ENCODE results near the gene ORC4.
A peak's percentile ranks its signal among the peaks of the same experiment; 100 is the strongest.

Gene ORC4

GRCh38 chr2:147939313-147939712 is 81.2 kb downstream of the ORC4 start:
- Histone ChIP-seq H3K9me3 (no peaks in the 10 kb centered on the region), H3K4me3 (no peak overlapping the region), H3K27me3 (ENCODE audit: low read depth) (no peaks in the 10 kb centered on the region), H3K36me3 (replicated peaks) (peaks cover 44% of the 10 kb centered on the region), H3K4me1 (no peaks in the 10 kb centered on the region)
- in situ Hi-C loops (cut with MboI; ENCODE audit: low sequenced_read_pairs) = no loop called here
- DNase-seq (ENCODE audit: low spot score in 2 of 2) = no peak

- in situ Hi-C loops (cut with MboI; ENCODE audit: low sequenced_read_pairs) = no loop called here
- H3K36me3 ChIP-seq (replicated peaks) = peaks cover 44% of the 10 kb centered on the region
- peak in 1 of 2 experiments; percentile 49 for DNase-seq (ENCODE audit: low spot score in 2 of 2)
Measured at GRCh38 chr2:147937744-147938349, 82.7 kb downstream of the ORC4 start.

GRCh38 chr2:147934881-147935620 is 85.5 kb downstream of the ORC4 start:
- H3K4me3 ChIP-seq = no peak overlapping the region
- no peaks in the 10 kb centered on the region for H3K9me3 ChIP-seq
- H3K36me3 ChIP-seq (replicated peaks) = peaks cover 37% of the 10 kb centered on the region
- no peak for DNase-seq (ENCODE audit: low spot score in 2 of 2)
- no peaks in the 10 kb centered on the region for H3K4me1 ChIP-seq
- in situ Hi-C loops (cut with MboI; ENCODE audit: low sequenced_read_pairs) = no loop called here
- no peaks in the 10 kb centered on the region for H3K27me3 ChIP-seq (ENCODE audit: low read depth)

More at GRCh38 chr2:147937744-147938349, 82.7 kb downstream of the ORC4 start:
- Histone ChIP-seq H3K4me1 (no peaks in the 10 kb centered on the region), H3K27me3 (ENCODE audit: low read depth) (no peaks in the 10 kb centered on the region), H3K4me3 (no peak overlapping the region), H3K9me3 (no peaks in the 10 kb centered on the region)

- Histone ChIP-seq H3K9me3 (no peaks in the 10 kb centered on the region), H3K4me3 (no peak overlapping the region), H3K36me3 (replicated peaks) (peaks cover 37% of the 10 kb centered on the region), H3K4me1 (no peaks in the 10 kb centered on the region), H3K27me3 (ENCODE audit: low read depth) (no peaks in the 10 kb centered on the region)
- in situ Hi-C loops (cut with MboI; ENCODE audit: low sequenced_read_pairs) = no loop called here
- no peak for DNase-seq (ENCODE audit: low spot score in 2 of 2)
Measured at GRCh38 chr2:147933931-147934330, 86.6 kb downstream of the ORC4 start.

- H3K4me3 ChIP-seq = no peak overlapping the region
- no peaks in the 10 kb centered on the region for H3K4me1 ChIP-seq
- no peak for DNase-seq (ENCODE audit: low spot score in 2 of 2)
- no peaks in the 10 kb centered on the region for H3K9me3 ChIP-seq
- no peaks in the 10 kb centered on the region for H3K27me3 ChIP-seq (ENCODE audit: low read depth)
- peaks cover 14% of the 10 kb centered on the region for H3K36me3 ChIP-seq (replicated peaks)
- in situ Hi-C loops (cut with MboI; ENCODE audit: low sequenced_read_pairs) = no loop called here
Measured at GRCh38 chr2:147927053-147927588, 93.4 kb downstream of the ORC4 start.

GRCh38 chr2:147925886-147926285 is 94.7 kb downstream of the ORC4 start:
- no peak overlapping the region for H3K4me3 ChIP-seq
- in situ Hi-C loops (cut with MboI; ENCODE audit: low sequenced_read_pairs) = no loop called here

GRCh38 chr2:147924647-147925046 is 95.9 kb downstream of the ORC4 start:
- no peaks in the 10 kb centered on the region for H3K9me3 ChIP-seq
- no peak for DNase-seq (ENCODE audit: low spot score in 2 of 2)
- H3K27me3 ChIP-seq (ENCODE audit: low read depth) = no peaks in the 10 kb centered on the region
- H3K4me3 ChIP-seq = no peak overlapping the region
- in situ Hi-C loops (cut with MboI; ENCODE audit: low sequenced_read_pairs) = loop anchor here (25.0 kb wide), 2 partner anchors 837 to 1012 kb away; no protein-coding TSS in a partner anchor
- H3K36me3 ChIP-seq (replicated peaks) = peaks cover 19% of the 10 kb centered on the region
- H3K4me1 ChIP-seq = no peaks in the 10 kb centered on the region

More at GRCh38 chr2:147925886-147926285, 94.7 kb downstream of the ORC4 start:
- DNase-seq (ENCODE audit: low spot score in 2 of 2) = no peak
- Histone ChIP-seq H3K27me3 (ENCODE audit: low read depth) (no peaks in the 10 kb centered on the region), H3K4me1 (no peaks in the 10 kb centered on the region), H3K36me3 (replicated peaks) (peaks cover 14% of the 10 kb centered on the region), H3K9me3 (no peaks in the 10 kb centered on the region)

- Histone ChIP-seq H3K27me3 (ENCODE audit: low read depth) (no peaks in the 10 kb centered on the region), H3K36me3 (replicated peaks) (peaks cover 19% of the 10 kb centered on the region), H3K4me3 (no peak overlapping the region), H3K9me3 (no peaks in the 10 kb centered on the region), H3K4me1 (no peaks in the 10 kb centered on the region)
- in situ Hi-C loops (cut with MboI; ENCODE audit: low sequenced_read_pairs) = loop anchor here (25.0 kb wide), 2 partner anchors 837 to 1012 kb away; no protein-coding TSS in a partner anchor
- DNase-seq (ENCODE audit: low spot score in 2 of 2) = no peak
Measured at GRCh38 chr2:147923846-147924245, 96.7 kb downstream of the ORC4 start.

- no peak overlapping the region for H3K4me3 ChIP-seq
- peaks cover 4% of the 10 kb centered on the region; the same call in 1 of the 2 replicates for H3K36me3 ChIP-seq (replicated peaks)
Measured at GRCh38 chr2:147917161-147917560, 103.4 kb downstream of the ORC4 start.

GRCh38 chr2:147916723-147917122 is 103.8 kb downstream of the ORC4 start:
- Histone ChIP-seq H3K4me3 (no peak overlapping the region), H3K9me3 (no peaks in the 10 kb centered on the region), H3K27me3 (ENCODE audit: low read depth) (no peaks in the 10 kb centered on the region), H3K4me1 (no peaks in the 10 kb centered on the region; the same call in 1 of the 2 replicates), H3K36me3 (replicated peaks) (peaks cover 4% of the 10 kb centered on the region; the same call in 1 of the 2 replicates)
- in situ Hi-C loops (cut with MboI; ENCODE audit: low sequenced_read_pairs) = loop anchor here (10.0 to 25.0 kb wide), 3 partner anchors 829 to 1182 kb away; no protein-coding TSS in a partner anchor
- DNase-seq (ENCODE audit: low spot score in 2 of 2) = no peak

More at GRCh38 chr2:147917161-147917560, 103.4 kb downstream of the ORC4 start:
- no peak for DNase-seq (ENCODE audit: low spot score in 2 of 2)
- Histone ChIP-seq H3K4me1 (no peaks in the 10 kb centered on the region; the same call in 1 of the 2 replicates), H3K27me3 (ENCODE audit: low read depth) (no peaks in the 10 kb centered on the region), H3K9me3 (no peaks in the 10 kb centered on the region)
- in situ Hi-C loops (cut with MboI; ENCODE audit: low sequenced_read_pairs) = loop anchor here (10.0 to 25.0 kb wide), 3 partner anchors 830 to 1182 kb away; no protein-coding TSS in a partner anchor

GRCh38 chr2:147916067-147916466 is 104.5 kb downstream of the ORC4 start:
- peaks cover 4% of the 10 kb centered on the region; the same call in 1 of the 2 replicates for H3K36me3 ChIP-seq (replicated peaks)
- DNase-seq (ENCODE audit: low spot score in 2 of 2) = no peak
- in situ Hi-C loops (cut with MboI; ENCODE audit: low sequenced_read_pairs) = loop anchor here (10.0 to 25.0 kb wide), 3 partner anchors 829 to 1181 kb away; no protein-coding TSS in a partner anchor
- H3K4me3 ChIP-seq = no peak overlapping the region
- H3K9me3 ChIP-seq = no peaks in the 10 kb centered on the region
- H3K4me1 ChIP-seq = peaks cover 1% of the 10 kb centered on the region; the same call in 1 of the 2 replicates
- H3K27me3 ChIP-seq (ENCODE audit: low read depth) = no peaks in the 10 kb centered on the region

- Histone ChIP-seq H3K4me1 (peaks cover 6% of the 10 kb centered on the region), H3K4me3 (no peak overlapping the region), H3K36me3 (replicated peaks) (no peaks in the 10 kb centered on the region), H3K27me3 (ENCODE audit: low read depth) (no peaks in the 10 kb centered on the region), H3K9me3 (no peaks in the 10 kb centered on the region)
- DNase-seq (ENCODE audit: low spot score in 2 of 2) = no peak
- in situ Hi-C loops (cut with MboI; ENCODE audit: low sequenced_read_pairs) = loop anchor here (10.0 to 25.0 kb wide), 3 partner anchors 827 to 1179 kb away; no protein-coding TSS in a partner anchor
Measured at GRCh38 chr2:147913701-147914480, 106.6 kb downstream of the ORC4 start.

- Histone ChIP-seq H3K4me1 (peaks cover 6% of the 10 kb centered on the region; the same call in 1 of the 2 replicates), H3K27me3 (ENCODE audit: low read depth) (no peaks in the 10 kb centered on the region), H3K4me3 (no peak overlapping the region), H3K36me3 (replicated peaks) (no peaks in the 10 kb centered on the region), H3K9me3 (no peaks in the 10 kb centered on the region)
- in situ Hi-C loops (cut with MboI; ENCODE audit: low sequenced_read_pairs) = loop anchor here (10.0 to 25.0 kb wide), 3 partner anchors 824 to 1176 kb away; no protein-coding TSS in a partner anchor
- peak; percentile 48 to 78 for DNase-seq (ENCODE audit: low spot score in 2 of 2)
Measured at GRCh38 chr2:147910990-147911473, 109.5 kb downstream of the ORC4 start.
